Measurements from ENCODE around the gene THRA.

- no peak for TF ChIP-seq POLR2A (IDR thresholded peaks at IDR 0.05)
- TF ChIP-seq, protein P1, sequence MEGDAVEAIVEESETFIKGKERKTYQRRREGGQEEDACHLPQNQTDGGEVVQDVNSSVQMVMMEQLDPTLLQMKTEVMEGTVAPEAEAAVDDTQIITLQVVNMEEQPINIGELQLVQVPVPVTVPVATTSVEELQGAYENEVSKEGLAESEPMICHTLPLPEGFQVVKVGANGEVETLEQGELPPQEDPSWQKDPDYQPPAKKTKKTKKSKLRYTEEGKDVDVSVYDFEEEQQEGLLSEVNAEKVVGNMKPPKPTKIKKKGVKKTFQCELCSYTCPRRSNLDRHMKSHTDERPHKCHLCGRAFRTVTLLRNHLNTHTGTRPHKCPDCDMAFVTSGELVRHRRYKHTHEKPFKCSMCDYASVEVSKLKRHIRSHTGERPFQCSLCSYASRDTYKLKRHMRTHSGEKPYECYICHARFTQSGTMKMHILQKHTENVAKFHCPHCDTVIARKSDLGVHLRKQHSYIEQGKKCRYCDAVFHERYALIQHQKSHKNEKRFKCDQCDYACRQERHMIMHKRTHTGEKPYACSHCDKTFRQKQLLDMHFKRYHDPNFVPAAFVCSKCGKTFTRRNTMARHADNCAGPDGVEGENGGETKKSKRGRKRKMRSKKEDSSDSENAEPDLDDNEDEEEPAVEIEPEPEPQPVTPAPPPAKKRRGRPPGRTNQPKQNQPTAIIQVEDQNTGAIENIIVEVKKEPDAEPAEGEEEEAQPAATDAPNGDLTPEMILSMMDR (IDR thresholded peaks at IDR 0.05), result no peak
These were observed 30.9 kb downstream of the THRA start for GRCh38 chr17:40093580-40094201.

Data from suprapubic skin (tissue), 3 donors.